Stimulated activated CD8-positive, alpha-beta memory T cell treated with anti-CD3 and anti-CD28 coated beads, Interleukin-15, amount 100 ng/mL, for 24 hours (primary cell): ENCODE results near the gene HBQ1.
"Not testable (repeated sequence)": the region's sequence is repeated elsewhere in the genome, so short reads cannot be mapped to it uniquely, and the experiment has no call there.

ENCODE experiments used
- DNase-seq: peaks from one replicate; pipeline ENCODE4 v3.0.0-alpha.2; 2020; ENCODE audit warnings: low read depth

HBQ1 gene

DNA sequence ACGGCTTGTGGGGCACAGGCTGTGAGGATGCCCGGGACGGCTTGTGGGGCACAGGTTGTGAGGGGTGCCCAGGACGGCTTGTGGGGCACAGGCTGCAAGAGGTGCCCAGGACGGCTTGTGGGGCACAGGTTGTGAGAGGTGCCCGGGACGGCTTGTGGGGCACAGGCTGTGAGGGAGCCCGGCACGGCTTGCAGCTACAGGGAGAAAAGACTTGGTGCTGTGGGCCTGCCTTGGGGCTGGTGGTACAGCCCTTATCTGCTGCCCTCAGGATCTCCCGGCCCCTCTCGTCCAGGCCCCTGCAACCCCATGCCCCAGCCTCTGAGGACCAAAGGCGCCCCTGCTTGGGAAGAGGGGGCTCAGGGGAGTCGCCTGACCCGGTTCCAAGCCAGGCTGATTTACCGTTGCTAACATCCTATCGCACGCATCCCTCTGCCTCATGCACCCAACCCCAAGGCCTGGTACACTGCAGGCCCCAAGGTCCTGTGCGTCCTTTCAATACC lies 19.5 kb upstream of the HBQ1 start:
- no peak for DNase-seq

DNA sequence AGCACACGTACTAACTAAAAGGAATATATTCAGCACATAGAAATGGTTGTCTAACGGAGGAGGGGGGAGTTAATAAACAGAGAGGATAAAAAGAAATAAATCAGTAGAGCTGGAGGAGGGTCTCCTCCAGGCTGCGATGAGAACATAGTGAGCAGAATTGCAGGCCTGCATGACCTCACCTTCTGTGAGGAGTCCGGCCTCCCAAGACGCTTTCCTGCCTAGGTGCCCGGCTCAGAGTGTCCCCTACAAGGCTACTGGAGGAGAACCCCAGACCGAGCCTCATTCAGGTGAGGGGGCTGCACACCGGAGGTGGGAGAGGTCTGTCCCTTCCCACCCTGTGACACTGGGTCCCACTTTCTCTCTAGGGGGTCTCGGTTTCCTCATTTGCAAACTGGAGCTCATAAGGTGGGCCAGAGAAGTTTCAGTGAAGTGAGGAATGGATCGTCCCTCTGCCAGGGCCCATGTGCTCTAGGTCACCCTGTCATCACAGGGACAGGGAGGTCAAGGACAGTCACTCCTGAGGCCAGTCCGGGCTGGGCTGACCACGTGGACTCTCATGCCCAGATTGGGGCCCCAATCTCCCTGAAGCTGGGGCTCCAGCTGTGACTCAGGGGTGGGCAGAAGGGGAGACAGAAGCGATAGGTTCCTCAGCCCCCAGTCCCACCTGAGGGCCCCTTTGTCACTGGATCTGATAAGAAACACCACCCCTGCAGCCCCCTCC lies 17.8 kb upstream of the HBQ1 start:
- no peak for DNase-seq

DNA sequence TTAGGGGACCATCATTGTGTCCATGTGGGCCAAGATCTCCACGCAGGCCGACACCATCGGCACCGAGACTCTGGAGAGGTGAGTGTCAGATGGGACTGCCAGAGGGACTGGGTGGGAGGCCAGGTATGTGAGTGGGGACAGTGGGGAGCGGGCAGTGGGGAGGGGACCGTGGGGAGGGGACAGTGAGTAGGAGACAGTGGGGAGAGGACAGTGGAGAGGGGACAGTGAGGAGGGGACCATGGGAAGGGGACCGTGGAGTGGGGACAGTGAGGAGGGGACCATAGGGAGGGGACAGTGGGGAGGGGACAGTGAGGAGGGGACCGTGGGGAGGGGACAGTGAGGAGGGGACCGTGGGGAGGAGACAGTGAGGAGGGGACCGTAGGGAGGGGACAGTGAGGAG lies 17.1 kb upstream of the HBQ1 start:
- DNase-seq = not testable (repeated sequence)

DNA sequence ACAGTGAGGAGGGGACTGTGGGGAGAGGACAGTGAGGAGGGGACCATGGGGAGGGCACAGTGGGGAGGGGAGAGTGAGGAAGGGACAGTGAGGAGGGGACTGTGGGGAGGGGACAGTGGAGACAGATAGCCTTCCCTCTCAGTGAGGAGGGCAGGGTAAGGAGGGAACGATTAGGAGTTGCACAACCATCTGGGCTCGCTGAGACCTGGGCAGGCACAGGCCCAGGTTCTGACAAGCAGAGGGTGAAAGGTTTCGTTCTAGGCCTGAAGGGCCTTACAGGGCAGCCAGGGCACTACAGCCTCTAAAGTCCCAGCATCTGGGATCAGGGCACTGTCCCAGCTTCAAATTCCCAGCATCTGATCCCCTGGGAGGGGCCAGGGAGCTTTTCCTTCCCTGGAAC lies 16.6 kb upstream of the HBQ1 start:
- not testable (repeated sequence) for DNase-seq

GRCh38 chr16:164134-164823 lies 16.0 kb upstream of the HBQ1 start:
- DNase-seq = not testable (repeated sequence)

DNA sequence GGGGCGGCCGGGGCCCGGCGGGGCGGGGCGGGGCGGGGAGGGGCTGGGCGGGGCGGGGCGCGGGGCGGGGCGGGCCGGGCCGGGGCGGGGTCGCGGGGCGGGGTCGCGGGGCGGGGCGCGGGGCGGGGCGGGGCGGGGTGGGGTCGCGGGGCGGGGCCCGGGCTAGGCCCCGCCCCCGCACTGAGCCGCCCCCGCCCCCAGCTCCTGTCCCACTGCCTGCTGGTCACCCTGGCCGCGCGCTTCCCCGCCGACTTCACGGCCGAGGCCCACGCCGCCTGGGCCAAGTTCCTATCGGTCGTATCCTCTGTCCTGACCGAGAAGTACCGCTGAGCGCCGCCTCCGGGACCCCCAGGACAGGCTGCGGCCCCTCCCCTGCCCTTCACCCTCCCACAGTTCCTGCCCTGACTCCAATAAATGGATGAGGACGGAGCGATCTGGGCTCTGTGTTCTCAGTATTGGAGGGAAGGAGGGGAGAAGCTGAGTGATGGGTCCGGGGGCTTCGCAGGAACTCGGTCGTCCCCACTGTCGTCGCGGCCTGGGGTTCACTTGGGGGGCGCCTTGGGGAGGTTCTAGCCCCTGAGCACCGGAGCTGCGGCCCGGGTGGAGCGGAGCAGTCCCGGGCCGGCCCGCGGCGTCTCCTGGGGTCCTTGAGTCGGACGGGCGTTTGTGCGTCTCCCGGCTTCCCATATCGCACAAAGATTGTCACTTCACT lies 15.3 kb upstream of the HBQ1 start:
- no peak for DNase-seq

DNA sequence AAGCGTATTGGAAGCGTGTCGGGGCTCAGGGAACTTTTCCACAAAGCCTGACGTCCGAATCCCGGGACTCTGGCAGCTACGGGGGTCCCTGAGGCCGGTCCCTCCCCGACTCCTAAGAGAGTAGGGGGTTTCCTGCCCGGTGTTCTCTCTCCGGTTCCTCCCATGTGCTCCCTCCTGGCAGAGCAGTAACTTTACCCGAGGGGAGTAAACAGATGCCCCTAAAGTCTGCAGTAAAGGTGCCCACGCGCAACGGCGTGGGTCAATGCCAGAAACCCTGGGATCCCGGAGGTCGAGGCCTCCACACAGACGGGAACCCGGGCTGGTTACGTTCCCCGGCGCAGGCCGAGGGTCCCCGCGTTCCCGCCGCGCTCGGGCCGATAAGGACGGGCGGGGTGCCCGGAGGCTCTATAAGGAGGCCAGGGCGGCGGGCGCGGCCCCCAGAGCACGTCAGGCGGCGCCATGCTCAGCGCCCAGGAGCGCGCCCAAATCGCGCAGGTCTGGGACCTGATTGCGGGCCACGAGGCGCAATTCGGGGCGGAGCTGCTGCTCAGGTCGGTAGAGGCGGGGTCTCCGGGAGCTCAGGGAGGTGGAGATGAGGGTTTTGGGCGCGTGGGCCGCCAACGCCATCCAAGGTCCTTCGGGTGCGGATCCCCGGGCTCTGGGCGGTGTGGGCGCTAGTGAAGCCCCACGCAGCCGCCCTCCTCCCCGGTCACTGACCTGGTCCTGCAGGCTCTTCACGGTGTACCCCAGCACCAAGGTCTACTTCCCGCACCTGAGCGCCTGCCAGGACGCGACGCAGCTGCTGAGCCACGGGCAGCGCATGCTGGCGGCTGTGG lies 14.5 kb upstream of the HBQ1 start, which contains the start of gene HBM:
Gene HBM, plus strand, starts transcription at position 440 of the 836 bp plus-strand sequence. Its CDS starts 20 bp downstream, at position 460.
- no peak for DNase-seq

DNA sequence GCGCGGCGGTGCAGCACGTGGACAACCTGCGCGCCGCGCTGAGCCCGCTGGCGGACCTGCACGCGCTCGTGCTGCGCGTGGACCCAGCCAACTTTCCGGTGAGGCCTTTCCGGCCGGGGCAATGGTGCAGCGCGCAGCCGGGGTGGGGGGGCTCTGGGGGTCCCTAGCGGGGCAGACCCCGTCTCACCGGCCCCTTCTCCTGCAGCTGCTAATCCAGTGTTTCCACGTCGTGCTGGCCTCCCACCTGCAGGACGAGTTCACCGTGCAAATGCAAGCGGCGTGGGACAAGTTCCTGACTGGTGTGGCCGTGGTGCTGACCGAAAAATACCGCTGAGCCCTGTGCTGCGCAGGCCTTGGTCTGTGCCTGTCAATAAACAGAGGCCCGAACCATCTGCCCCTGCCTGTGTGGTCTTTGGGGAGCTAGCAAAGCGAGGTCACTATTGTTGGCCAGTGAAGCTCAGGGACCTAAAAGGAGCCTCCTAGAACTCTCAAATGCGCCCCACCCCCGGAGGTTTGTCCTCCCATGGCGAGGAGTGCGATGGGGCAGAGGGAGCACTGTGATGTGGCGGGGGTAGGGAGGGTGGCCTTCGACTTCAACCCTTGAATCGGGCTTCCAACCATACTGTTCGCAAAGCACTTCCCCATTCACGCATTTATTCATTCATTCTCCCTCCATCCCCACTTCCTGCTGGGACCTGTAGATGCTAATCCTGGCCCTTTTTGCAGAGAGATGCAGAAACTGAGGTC lies 13.7 kb upstream of the HBQ1 start:
- no peak for DNase-seq

GRCh38 chr16:167122-167690 lies 13.1 kb upstream of the HBQ1 start:
- no peak for DNase-seq

GRCh38 chr16:168424-168823 lies 11.8 kb upstream of the HBQ1 start:
- DNase-seq = no peak

DNA sequence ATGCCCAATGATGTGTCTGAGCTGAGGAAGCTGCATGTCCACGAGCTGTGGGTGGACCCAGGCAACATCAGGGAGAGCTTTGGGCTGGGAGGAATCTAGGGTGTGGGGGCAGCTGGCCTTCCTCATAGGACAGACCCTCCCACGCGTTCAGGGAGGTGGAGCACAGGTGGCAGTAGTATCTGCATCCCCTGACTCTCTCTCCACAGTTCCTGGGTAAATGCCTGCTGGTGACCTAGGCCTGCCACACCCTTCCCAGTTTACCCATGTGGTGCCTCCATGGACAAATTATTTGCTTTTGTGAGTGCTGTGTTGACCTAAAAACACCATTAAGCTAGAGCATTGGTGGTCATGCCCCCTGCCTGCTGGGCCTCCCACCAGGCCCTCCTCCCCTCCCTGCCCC lies 11.2 kb upstream of the HBQ1 start:
- no peak for DNase-seq

DNA sequence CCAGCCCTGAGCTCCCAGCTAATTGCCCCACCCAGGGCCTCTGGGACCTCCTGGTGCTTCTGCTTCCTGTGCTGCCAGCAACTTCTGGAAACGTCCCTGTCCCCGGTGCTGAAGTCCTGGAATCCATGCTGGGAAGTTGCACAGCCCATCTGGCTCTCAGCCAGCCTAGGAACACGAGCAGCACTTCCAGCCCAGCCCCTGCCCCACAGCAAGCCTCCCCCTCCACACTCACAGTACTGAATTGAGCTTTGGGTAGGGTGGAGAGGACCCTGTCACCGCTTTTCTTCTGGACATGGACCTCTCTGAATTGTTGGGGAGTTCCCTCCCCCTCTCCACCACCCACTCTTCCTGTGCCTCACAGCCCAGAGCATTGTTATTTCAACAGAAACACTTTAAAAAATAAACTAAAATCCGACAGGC lies 10.2 kb upstream of the HBQ1 start:
- DNase-seq = not testable (repeated sequence)

GRCh38 chr16:170788-171187 lies 9.5 kb upstream of the HBQ1 start:
- DNase-seq = no peak

DNA sequence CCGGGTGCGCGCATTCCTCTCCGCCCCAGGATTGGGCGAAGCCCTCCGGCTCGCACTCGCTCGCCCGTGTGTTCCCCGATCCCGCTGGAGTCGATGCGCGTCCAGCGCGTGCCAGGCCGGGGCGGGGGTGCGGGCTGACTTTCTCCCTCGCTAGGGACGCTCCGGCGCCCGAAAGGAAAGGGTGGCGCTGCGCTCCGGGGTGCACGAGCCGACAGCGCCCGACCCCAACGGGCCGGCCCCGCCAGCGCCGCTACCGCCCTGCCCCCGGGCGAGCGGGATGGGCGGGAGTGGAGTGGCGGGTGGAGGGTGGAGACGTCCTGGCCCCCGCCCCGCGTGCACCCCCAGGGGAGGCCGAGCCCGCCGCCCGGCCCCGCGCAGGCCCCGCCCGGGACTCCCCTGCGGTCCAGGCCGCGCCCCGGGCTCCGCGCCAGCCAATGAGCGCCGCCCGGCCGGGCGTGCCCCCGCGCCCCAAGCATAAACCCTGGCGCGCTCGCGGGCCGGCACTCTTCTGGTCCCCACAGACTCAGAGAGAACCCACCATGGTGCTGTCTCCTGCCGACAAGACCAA lies 7.8 kb upstream of the HBQ1 start, which contains the start of gene HBA2:
Gene HBA2, plus strand, starts transcription at position 503 of the 568 bp plus-strand sequence. Its CDS starts 37 bp downstream, at position 540.
- not testable (repeated sequence) for DNase-seq

- DNase-seq = not testable (repeated sequence)
These were observed 6.9 kb upstream of the HBQ1 start for GRCh38 chr16:173211-173854.

- not testable (repeated sequence) for DNase-seq
These were observed 6.1 kb upstream of the HBQ1 start for GRCh38 chr16:173928-174769.

DNA sequence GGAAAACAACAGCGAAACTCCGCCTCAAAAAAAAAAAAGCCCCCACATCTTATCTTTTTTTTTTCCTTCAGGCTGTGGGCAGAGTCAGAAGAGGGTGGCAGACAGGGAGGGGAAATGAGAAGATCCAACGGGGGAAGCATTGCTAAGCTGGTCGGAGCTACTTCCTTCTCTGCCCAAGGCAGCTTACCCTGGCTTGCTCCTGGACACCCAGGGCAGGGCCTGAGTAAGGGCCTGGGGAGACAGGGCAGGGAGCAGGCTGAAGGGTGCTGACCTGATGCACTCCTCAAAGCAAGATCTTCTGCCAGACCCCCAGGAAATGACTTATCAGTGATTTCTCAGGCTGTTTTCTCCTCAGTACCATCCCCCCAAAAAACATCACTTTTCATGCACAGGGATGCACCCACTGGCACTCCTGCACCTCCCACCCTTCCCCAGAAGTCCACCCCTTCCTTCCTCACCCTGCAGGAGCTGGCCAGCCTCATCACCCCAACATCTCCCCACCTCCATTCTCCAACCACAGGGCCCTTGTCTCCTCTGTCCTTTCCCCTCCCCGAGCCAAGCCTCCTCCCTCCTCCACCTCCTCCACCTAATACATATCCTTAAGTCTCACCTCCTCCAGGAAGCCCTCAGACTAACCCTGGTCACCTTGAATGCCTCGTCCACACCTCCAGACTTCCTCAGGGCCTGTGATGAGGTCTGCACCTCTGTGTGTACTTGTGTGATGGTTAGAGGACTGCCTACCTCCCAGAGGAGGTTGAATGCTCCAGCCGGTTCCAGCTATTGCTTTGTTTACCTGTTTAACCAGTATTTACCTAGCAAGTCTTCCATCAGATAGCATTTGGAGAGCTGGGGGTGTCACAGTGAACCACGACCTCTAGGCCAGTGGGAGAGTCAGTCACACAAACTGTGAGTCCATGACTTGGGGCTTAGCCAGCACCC lies 5.0 kb upstream of the HBQ1 start:
- no peak for DNase-seq

- not testable (repeated sequence) for DNase-seq
These were observed 4.3 kb upstream of the HBQ1 start for GRCh38 chr16:176006-176405.
